ENCODE results near the gene IL19. TPM values are rescaled to one million over a fixed set of nuclear protein-coding genes. Genes with fewer than 3 reads are reported as not detected.

The IL19 gene
- total RNA-seq, 3 donors from 2014 or later, result not detected

DNA sequence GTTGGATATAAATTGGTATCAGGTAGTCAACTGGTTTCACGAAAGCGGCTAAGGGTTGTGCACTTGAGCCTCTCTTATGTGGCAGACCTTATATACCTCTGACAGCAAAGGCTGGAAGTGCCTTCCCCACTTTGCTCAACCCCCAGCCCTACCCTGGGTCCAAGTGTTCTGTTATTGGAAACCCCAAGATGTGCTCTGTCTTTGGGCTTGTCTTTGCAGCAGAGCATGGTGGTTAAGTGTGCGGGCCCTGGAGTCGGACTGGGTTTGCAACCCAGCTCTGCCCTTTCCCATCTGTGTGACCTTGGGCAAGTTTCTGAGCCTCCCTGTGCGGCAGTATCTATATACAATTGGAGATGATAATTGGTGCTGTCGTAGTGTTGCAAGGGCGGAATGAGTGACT, 12.9 kb downstream of the IL19 start:
- ATAC-seq (no peak), DNase-seq (no peak)
- H3K4me1 ChIP-seq (ENCODE audit: low read depth), result no peaks in the 10 kb centered on the region
- TF ChIP-seq, protein P1, sequence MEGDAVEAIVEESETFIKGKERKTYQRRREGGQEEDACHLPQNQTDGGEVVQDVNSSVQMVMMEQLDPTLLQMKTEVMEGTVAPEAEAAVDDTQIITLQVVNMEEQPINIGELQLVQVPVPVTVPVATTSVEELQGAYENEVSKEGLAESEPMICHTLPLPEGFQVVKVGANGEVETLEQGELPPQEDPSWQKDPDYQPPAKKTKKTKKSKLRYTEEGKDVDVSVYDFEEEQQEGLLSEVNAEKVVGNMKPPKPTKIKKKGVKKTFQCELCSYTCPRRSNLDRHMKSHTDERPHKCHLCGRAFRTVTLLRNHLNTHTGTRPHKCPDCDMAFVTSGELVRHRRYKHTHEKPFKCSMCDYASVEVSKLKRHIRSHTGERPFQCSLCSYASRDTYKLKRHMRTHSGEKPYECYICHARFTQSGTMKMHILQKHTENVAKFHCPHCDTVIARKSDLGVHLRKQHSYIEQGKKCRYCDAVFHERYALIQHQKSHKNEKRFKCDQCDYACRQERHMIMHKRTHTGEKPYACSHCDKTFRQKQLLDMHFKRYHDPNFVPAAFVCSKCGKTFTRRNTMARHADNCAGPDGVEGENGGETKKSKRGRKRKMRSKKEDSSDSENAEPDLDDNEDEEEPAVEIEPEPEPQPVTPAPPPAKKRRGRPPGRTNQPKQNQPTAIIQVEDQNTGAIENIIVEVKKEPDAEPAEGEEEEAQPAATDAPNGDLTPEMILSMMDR (IDR thresholded peaks at IDR 0.05), result no peak
- H3K9me3 ChIP-seq, result no peaks in the 10 kb centered on the region
- H3K36me3 ChIP-seq (ENCODE audit: low read depth), result no peaks in the 10 kb centered on the region
- no peak overlapping the region for H3K4me3 ChIP-seq
- intact Hi-C loops (cut with DNase I, micrococcal nuclease), result no loop called here

DNA sequence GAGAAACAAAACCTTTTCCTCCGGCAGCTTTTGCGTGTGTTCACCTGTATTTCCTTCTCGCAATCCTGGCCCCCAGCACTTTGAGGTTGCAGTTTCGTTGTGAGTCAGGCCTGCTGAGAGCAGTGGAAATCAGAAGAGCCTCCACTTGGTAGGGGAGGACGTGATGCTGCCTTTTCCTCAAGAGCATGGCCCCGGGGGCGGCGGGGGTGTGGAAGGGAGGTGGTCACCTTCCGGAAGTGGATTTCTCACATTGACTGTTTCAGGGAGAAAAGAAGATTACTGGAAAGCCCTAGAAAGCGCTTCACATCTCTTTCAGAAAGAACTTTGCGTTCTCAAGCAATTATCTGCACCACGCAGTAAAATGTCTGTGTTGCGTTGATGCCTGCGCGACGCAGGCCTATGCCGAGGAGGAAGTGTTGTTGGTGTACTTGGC, 13.9 kb downstream of the IL19 start:
- peak; percentile 78 for ATAC-seq
- no peak overlapping the region for H3K4me3 ChIP-seq
- TF ChIP-seq, protein P1 (IDR thresholded peaks at IDR 0.05), result no peak
- no peaks in the 10 kb centered on the region for H3K36me3 ChIP-seq (ENCODE audit: low read depth)
- H3K9me3 ChIP-seq, result no peaks in the 10 kb centered on the region
- DNase-seq, result peak; percentile 29 to 74 (median 44)
- no peaks in the 10 kb centered on the region for H3K4me1 ChIP-seq (ENCODE audit: low read depth)
- intact Hi-C loops (cut with DNase I, micrococcal nuclease), result no loop called here

DNA sequence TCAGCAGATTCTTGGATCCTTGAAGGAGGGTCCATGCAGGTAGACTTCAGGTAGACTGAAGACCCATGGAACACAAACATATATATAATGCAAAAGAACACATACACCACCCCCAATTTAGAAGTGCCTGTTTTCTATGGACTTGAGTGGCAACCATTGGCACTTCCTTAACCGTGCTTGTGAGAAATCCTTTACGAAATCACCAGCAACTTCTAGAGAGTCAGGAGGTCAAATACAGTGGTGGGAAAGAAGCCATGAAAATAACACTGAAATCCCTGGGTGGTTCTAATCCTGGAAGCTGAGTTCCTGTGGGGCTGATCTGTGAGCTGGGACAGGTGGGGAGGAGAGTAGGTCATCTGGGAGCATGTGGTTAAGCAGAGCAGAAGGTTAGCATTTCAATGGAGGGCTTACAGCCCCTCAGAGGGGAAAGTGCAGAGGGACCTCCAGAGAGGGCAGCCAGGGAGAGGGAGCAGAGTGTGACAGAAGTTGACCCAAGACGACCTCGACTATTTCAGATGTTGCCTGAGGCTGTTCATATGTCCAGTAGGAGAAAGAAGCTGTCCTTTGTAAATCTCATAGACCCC, 14.7 kb downstream of the IL19 start:
- no peaks in the 10 kb centered on the region for H3K9me3 ChIP-seq
- H3K4me1 ChIP-seq (ENCODE audit: low read depth), result no peaks in the 10 kb centered on the region
- H3K4me3 ChIP-seq, result no peak overlapping the region
- intact Hi-C loops (cut with DNase I, micrococcal nuclease), result no loop called here
- TF ChIP-seq, protein P1 (IDR thresholded peaks at IDR 0.05), result no peak
- H3K36me3 ChIP-seq (ENCODE audit: low read depth), result no peaks in the 10 kb centered on the region
- ATAC-seq (no peak), DNase-seq (no peak)

DNA sequence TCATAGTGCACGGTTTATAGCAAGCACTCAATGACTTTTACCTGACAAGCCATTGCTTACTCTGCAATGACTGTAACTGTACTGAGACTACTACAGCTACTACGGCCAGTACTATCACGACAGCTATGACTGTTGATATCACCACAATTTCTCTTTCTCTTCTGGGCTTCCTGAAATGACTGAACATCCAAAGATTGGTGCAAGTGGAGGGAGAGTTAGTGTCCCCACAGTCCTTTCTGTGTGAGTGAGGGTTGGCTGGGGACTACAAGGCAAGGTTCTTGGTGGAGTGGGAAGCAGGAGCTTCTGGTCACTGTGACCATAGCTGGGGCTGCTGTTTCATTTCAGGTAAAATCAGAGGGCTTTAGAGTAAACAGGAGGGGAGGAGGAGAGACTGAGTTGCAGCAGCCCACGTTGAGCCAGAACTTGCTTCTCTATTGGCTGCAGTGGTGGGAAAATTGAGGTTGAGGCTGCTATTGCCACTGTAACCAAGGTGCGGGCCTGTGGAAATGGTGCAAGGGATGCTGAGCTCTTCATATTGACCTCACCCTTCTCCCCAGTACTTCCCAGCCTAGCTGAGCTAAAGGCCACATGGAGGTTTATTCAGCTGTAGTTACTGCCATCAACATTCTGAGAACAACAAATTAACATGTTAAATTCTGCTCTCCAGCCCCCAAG, 15.8 kb downstream of the IL19 start:
- intact Hi-C loops (cut with DNase I, micrococcal nuclease), result no loop called here
- no peaks in the 10 kb centered on the region for H3K36me3 ChIP-seq (ENCODE audit: low read depth)
- H3K4me1 ChIP-seq (ENCODE audit: low read depth), result no peaks in the 10 kb centered on the region
- DNase-seq (no peak), ATAC-seq (no peak)
- H3K9me3 ChIP-seq, result no peaks in the 10 kb centered on the region
- H3K4me3 ChIP-seq, result no peak overlapping the region
- TF ChIP-seq, protein P1 (IDR thresholded peaks at IDR 0.05), result no peak

DNA sequence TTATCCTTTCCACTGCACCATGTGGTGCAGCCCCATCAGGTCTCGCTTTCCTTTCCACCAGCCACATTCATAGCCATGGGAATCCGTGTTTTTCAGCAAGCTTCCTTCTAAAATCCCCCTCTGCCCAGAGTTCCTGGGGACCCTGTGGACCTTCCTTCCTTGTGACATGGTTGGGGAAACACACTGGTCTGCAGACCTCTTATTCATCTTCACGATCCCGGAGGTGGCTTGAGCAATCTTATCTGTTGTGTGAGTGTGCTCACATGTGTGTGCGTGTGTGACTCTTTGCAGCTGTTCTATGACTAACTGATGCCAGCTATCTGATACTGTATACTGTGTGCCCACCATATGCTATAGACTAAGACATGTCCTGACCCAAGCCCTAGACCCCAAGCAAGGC, 17.3 kb downstream of the IL19 start:
- TF ChIP-seq, protein P1 (IDR thresholded peaks at IDR 0.05), result no peak
- ATAC-seq, result no peak
- no peaks in the 10 kb centered on the region for H3K36me3 ChIP-seq (ENCODE audit: low read depth)
- no peaks in the 10 kb centered on the region for H3K9me3 ChIP-seq
- H3K4me3 ChIP-seq, result no peak overlapping the region
- intact Hi-C loops (cut with DNase I, micrococcal nuclease), result no loop called here
- DNase-seq, result no peak
- no peaks in the 10 kb centered on the region for H3K4me1 ChIP-seq (ENCODE audit: low read depth)
